HepG2 (cell line): ENCODE data around the gene TMEM31. TPM values are rescaled to one million over a fixed set of nuclear protein-coding genes. Genes with fewer than 3 reads are reported as not detected.

ENCODE experiments used
- AGO1 ChIP-seq: fragments of 200-400 bp; formaldehyde crosslinking; IDR thresholded peaks from 2 replicates; pipeline ENCODE4 v1.6.1; 2017; ENCODE audit warnings: mild to moderate bottlenecking, low read depth, low read length, moderate library complexity; ENCODE audit not compliant: poor library complexity, severe bottlenecking
- BHLHE40 ChIP-seq: IDR thresholded peaks from 2 replicates; pipeline ENCODE4 v1.6.1; 2011; ENCODE audit warnings: low read length, improper control_type of control experiment
- CBX2 ChIP-seq, 2 experiments: fragments of 200-600 bp in 1 of 2; sonication (generic); formaldehyde crosslinking in 1 of 2; IDR thresholded peaks; 2 replicates each; pipeline versions ENCODE4 v1.7.0 to v1.8.1; 2018 to 2022; ENCODE audit warnings: low read depth in 2 of 2, low read length in 1 of 2, mild to moderate bottlenecking in 1 of 2, missing genetic modification reagents in 1 of 2
- CENPX ChIP-seq: sonication (generic); formaldehyde crosslinking; IDR thresholded peaks from 2 replicates; pipeline ENCODE4 v1.9.0; 2021; ENCODE audit warnings: mild to moderate bottlenecking, missing genetic modification reagents, moderate library complexity
- CHCHD3 ChIP-seq: sonication (generic); formaldehyde crosslinking; IDR thresholded peaks from 2 replicates; pipeline ENCODE4 v1.8.0; 2022; ENCODE audit warnings: mild to moderate bottlenecking, missing genetic modification reagents, moderate library complexity
- DR1 ChIP-seq: sonication (generic); formaldehyde crosslinking; IDR thresholded peaks from 2 replicates; pipeline ENCODE4 v1.8.0; 2021; ENCODE audit warnings: mild to moderate bottlenecking, missing genetic modification reagents, inconsistent platforms
- EP300 ChIP-seq, 3 experiments: sonication (generic) in 1 of 3; formaldehyde crosslinking in 1 of 3; IDR thresholded peaks; 2 replicates each; pipeline versions ENCODE4 v1.5.1 to v1.6.1; 2011 to 2020; ENCODE audit warnings: low read depth in 2 of 3, low read length in 2 of 3, borderline replicate concordance in 1 of 3, improper control_type of control experiment in 1 of 3, mild to moderate bottlenecking in 1 of 3, missing genetic modification reagents in 1 of 3, moderate library complexity in 1 of 3
- FIP1L1 ChIP-seq: fragments of 200-400 bp; formaldehyde crosslinking; IDR thresholded peaks from 2 replicates; pipeline ENCODE4 v1.6.1; 2018; ENCODE audit warnings: low read depth, mild to moderate bottlenecking, low read length, moderate library complexity, borderline replicate concordance; ENCODE audit not compliant: insufficient read depth
- FOSL1 ChIP-seq: sonication (generic); formaldehyde crosslinking; IDR thresholded peaks from 2 replicates; pipeline ENCODE4 v1.9.0; 2021; ENCODE audit warnings: missing genetic modification reagents, borderline replicate concordance
- HMG20A ChIP-seq: IDR thresholded peaks from 2 replicates; pipeline ENCODE4 v1.6.1; 2016; ENCODE audit warnings: borderline replicate concordance
- HMG20B ChIP-seq: conservative IDR thresholded peaks from 2 replicates; pipeline ENCODE4 v1.6.1; 2016; ENCODE audit warnings: missing genetic modification reagents, missing compliant biosample characterization
- HOXA9 ChIP-seq: sonication (generic); formaldehyde crosslinking; IDR thresholded peaks from 2 replicates; pipeline ENCODE4 v1.8.1; 2022; ENCODE audit warnings: missing genetic modification reagents, mild to moderate bottlenecking, moderate library complexity, borderline replicate concordance
- KDM1A ChIP-seq: IDR thresholded peaks from 2 replicates; pipeline ENCODE4 v1.6.1; 2016; ENCODE audit warnings: missing compliant biosample characterization
- KLF16 ChIP-seq, 2 experiments: sonication (generic) in 1 of 2; formaldehyde crosslinking in 1 of 2; IDR thresholded peaks; 2 replicates each; pipeline versions ENCODE4 v1.6.1 to v1.8.0; 2016 to 2023; ENCODE audit warnings: missing genetic modification reagents in 2 of 2, missing compliant biosample characterization in 1 of 2
- KMT2B ChIP-seq: IDR thresholded peaks from 2 replicates; pipeline ENCODE4 v1.6.1; 2016; ENCODE audit warnings: missing genetic modification reagents, missing compliant biosample characterization
- MTA1 ChIP-seq: sonication (generic); formaldehyde crosslinking; IDR thresholded peaks from 2 replicates; pipeline ENCODE4 v1.4.0; 2020; ENCODE audit warnings: missing genetic modification reagents, mild to moderate bottlenecking, borderline replicate concordance
- PLRG1 ChIP-seq: fragments of 450-650 bp; conservative IDR thresholded peaks from 2 replicates; pipeline ENCODE4 v1.6.1; 2016
- RFX1 ChIP-seq: fragments of 450-650 bp; IDR thresholded peaks from 2 replicates; pipeline ENCODE4 v1.6.1; 2017
- SAFB2 ChIP-seq: sonication (generic); formaldehyde crosslinking; IDR thresholded peaks from 2 replicates; pipeline ENCODE4 v1.5.1; 2020; ENCODE audit warnings: missing genetic modification reagents, low read depth, mild to moderate bottlenecking, borderline replicate concordance
- SNAI1 ChIP-seq: sonication (generic); formaldehyde crosslinking; IDR thresholded peaks from 2 replicates; pipeline ENCODE4 v1.5.0; 2020; ENCODE audit warnings: mild to moderate bottlenecking, missing genetic modification reagents, borderline replicate concordance
- SP1 ChIP-seq, 2 experiments: fragments of 450-650 bp in 1 of 2; sonication (generic) in 1 of 2; formaldehyde crosslinking in 1 of 2; IDR thresholded peaks; 2 replicates each; pipeline versions ENCODE4 v1.4.0 to v1.6.1; 2016 to 2020; ENCODE audit warnings: missing genetic modification reagents in 1 of 2
- SPEN ChIP-seq: sonication (generic); formaldehyde crosslinking; IDR thresholded peaks from 2 replicates; pipeline ENCODE4 v1.5.1; 2020; ENCODE audit warnings: low read depth, mild to moderate bottlenecking, missing genetic modification reagents
- TCF7 ChIP-seq: sonication (generic); IDR thresholded peaks from 2 replicates; pipeline ENCODE4 v1.6.1; 2016; ENCODE audit warnings: antibody characterized with exemption, low read depth
- ZBTB38 ChIP-seq: sonication (generic); formaldehyde crosslinking; IDR thresholded peaks from 2 replicates; pipeline ENCODE4 v1.5.1; 2020; ENCODE audit warnings: mild to moderate bottlenecking, missing genetic modification reagents
- ZMAT3 ChIP-seq: sonication (generic); formaldehyde crosslinking; conservative IDR thresholded peaks from 2 replicates; pipeline ENCODE4 v1.7.0; 2021; ENCODE audit warnings: missing genetic modification reagents
- ZNF24 ChIP-seq: fragments of 450-650 bp; IDR thresholded peaks from 2 replicates; pipeline ENCODE4 v1.6.1; 2017; ENCODE audit warnings: antibody characterized with exemption, mild to moderate bottlenecking
- ZNF772 ChIP-seq: sonication (generic); formaldehyde crosslinking; IDR thresholded peaks from 2 replicates; pipeline ENCODE4 v1.5.0; 2020; ENCODE audit warnings: mild to moderate bottlenecking, missing genetic modification reagents
- ZNF775 ChIP-seq: sonication (generic); formaldehyde crosslinking; IDR thresholded peaks from 2 replicates; pipeline ENCODE4 v1.4.0; 2020; ENCODE audit warnings: missing genetic modification reagents, mild to moderate bottlenecking, moderate library complexity, borderline replicate concordance
- ZNF879 ChIP-seq: sonication (generic); formaldehyde crosslinking; IDR thresholded peaks from 2 replicates; pipeline ENCODE4 v1.8.1; 2023; ENCODE audit warnings: missing genetic modification reagents
- polyA plus RNA-seq, 8 experiments: library from polyadenylated mRNA; depleted of rRNA in 3 of 8; stranded (reverse) in 7 of 8; unstranded in 1 of 8; fragments of >200 nt; fragmentation: Illumina TruSeq in 4 of 8; extraction: Trizol in 4 of 8; gene quantifications; 2 replicates each; pipeline versions ENCODE4 v1.2.1 to v1.2.3, GENCODE V29; 2011 to 2016; ENCODE audit warnings: low read depth in 4 of 8, missing spikeins in 1 of 8, mixed read lengths in 1 of 8; ENCODE audit not compliant: insufficient read depth in 1 of 8
- total RNA-seq, 5 experiments: library from RNA; depleted of rRNA; stranded (reverse); fragments of >200 nt; fragmentation: Illumina TruSeq; extraction: Trizol; gene quantifications; 2 replicates each; pipeline ENCODE4 v1.2.3, GENCODE V29; 2016; ENCODE audit warnings: low read depth in 1 of 5
- TF ChIP-seq, protein P1 (sequence below): sonication (generic); formaldehyde crosslinking; IDR thresholded peaks from 2 replicates; pipeline ENCODE4 v1.4.0; 2020; ENCODE audit warnings: missing genetic modification reagents
- TF ChIP-seq, protein P2 (sequence below): sonication (generic); formaldehyde crosslinking; IDR thresholded peaks from 2 replicates; pipeline ENCODE4 v1.8.0; 2022; ENCODE audit warnings: mild to moderate bottlenecking, missing genetic modification reagents, borderline replicate concordance

TMEM31 gene
- total and polyA plus RNA-seq, 2 of the 13 experiments (the other 11 are each of a cell fraction or from before 2014, with no cell fraction given): 0.16 TPM; not detected in 1

DNA sequence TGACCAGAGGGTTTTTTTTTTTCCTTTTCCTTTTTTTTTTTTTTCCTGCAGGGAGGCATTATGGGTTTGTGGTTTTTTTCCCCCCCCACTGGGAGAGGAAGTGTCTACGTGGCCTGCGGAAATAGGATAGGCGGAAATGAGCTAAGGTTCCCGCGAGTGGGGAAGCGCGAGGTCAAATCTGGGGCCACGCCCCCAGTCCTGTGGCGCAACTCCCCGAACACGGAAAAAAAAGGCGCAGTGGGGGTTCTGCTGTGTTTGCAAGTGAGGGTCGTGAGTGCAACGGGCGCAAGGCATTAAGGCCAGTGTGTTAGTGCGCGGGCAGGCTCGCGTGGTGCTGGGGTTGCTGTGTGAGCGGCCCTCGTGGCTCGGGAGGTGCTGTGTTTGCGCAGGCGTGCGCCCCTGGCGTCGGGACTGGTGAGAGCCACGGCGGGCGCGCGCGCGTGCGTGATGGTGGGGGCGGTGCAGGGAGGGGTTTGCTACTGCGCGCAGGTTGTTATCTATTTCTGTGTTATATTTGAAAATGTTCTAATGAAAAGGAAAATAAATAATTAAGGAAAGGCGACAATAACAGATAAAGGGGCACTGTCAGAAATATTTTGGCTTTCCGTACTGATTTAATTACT lies 23.5 kb upstream of the TMEM31 start (continued):
- no peak for TF ChIP-seq AGO1
- TF ChIP-seq FOSL1: no peak
- no peak for TF ChIP-seq KLF16 (CRISPR knock-in tag; IDR thresholded peaks at IDR 0.05)
- TF ChIP-seq HMG20A (CRISPR knock-in tag): no peak
- 0 out of 2 replicates have a peak, but pooled peaks have one; percentile 23 for TF ChIP-seq ZBTB38
- TF ChIP-seq FIP1L1: no peak
- no peak for TF ChIP-seq SP1 (IDR thresholded peaks at IDR 0.05)
- TF ChIP-seq SP1 (CRISPR knock-in tag; IDR thresholded peaks at IDR 0.05): peak; percentile 39; the same call in 1 of the 2 replicates
- no peak for TF ChIP-seq DR1 (CRISPR knock-in tag)
- TF ChIP-seq ZNF772 (CRISPR knock-in tag): no peak
- no peak for TF ChIP-seq SNAI1 (CRISPR knock-in tag)
- TF ChIP-seq KDM1A (CRISPR knock-in tag): no peak
- TF ChIP-seq ZNF24: no peak
- TF ChIP-seq PLRG1: no peak
- TF ChIP-seq CHCHD3 (CRISPR knock-in tag): no peak
- no peak for TF ChIP-seq MTA1
- TF ChIP-seq TCF7: no peak
- TF ChIP-seq SPEN (CRISPR knock-in tag): peak; percentile 45; the same call in 1 of the 2 replicates
- TF ChIP-seq ZMAT3: no peak
- TF ChIP-seq, protein P1, sequence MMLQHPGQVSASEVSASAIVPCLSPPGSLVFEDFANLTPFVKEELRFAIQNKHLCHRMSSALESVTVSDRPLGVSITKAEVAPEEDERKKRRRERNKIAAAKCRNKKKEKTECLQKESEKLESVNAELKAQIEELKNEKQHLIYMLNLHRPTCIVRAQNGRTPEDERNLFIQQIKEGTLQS (CRISPR knock-in tag): 0 out of 2 replicates have a peak, but pooled peaks have one; percentile 13
- TF ChIP-seq EP300 (IDR thresholded peaks at IDR 0.05; ENCODE audit: low read depth in 2 of 2, low read length in 2 of 2): peak in 1 of 2 experiments; percentile 23; a peak in 2 of 4 replicates
- TF ChIP-seq EP300 (CRISPR knock-in tag; IDR thresholded peaks at IDR 0.05; ENCODE audit: borderline replicate concordance): no peak
- no peak for TF ChIP-seq HOXA9 (CRISPR knock-in tag)
- no peak for TF ChIP-seq ZNF879 (CRISPR knock-in tag)
- TF ChIP-seq, protein P2, sequence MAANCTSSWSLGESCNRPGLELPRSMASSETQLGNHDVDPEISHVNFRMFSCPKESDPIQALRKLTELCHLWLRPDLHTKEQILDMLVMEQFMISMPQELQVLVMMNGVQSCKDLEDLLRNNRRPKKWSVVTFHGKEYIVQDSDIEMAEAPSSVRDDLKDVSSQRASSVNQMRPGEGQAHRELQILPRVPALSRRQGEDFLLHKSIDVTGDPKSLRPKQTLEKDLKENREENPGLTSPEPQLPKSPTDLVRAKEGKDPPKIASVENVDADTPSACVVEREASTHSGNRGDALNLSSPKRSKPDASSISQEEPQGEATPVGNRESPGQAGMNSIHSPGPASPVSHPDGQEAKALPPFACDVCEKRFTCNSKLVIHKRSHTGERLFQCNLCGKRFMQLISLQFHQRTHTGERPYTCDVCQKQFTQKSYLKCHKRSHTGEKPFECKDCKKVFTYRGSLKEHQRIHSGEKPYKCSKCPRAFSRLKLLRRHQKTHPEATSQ (CRISPR knock-in tag): no peak
- no peak for TF ChIP-seq RFX1
- TF ChIP-seq SAFB2 (CRISPR knock-in tag): no peak
- no peak for TF ChIP-seq KMT2B (CRISPR knock-in tag)
- TF ChIP-seq HMG20B (CRISPR knock-in tag): no peak
- TF ChIP-seq ZNF775 (CRISPR knock-in tag): no peak
- no peak for TF ChIP-seq CENPX
- TF ChIP-seq CBX2 (IDR thresholded peaks at IDR 0.05; ENCODE audit: low read depth, low read length): no peak
- no peak for TF ChIP-seq CBX2 (CRISPR knock-in tag; IDR thresholded peaks at IDR 0.05; ENCODE audit: low read depth)
- TF ChIP-seq BHLHE40: 0 out of 2 replicates have a peak, but pooled peaks have one; percentile 25
